Activated CD4-positive, alpha-beta memory T cell treated with anti-CD3 and anti-CD28 coated beads for 36 hours (primary cell): ENCODE results near the gene GLUL. TPM values are rescaled to one million over a fixed set of nuclear protein-coding genes. Genes with fewer than 3 reads are reported as not detected.
"Not testable (repeated sequence)": the region's sequence is repeated elsewhere in the genome, so short reads cannot be mapped to it uniquely, and the experiment has no call there.

ENCODE experiments used
- CTCF ChIA-PET: fragments of 350-600 bp; sonication (Branson Sonifier 250); formaldehyde crosslinking; loops from one replicate; lab custom pipeline; 2021; ENCODE audit warnings: antibody characterized with exemption, inconsistent platforms; lab: Charles Lee
- POLR2A ChIA-PET: fragments of 350-600 bp; sonication (Branson Sonifier 250); formaldehyde crosslinking; loops from one replicate; lab custom pipeline; 2021; ENCODE audit warnings: antibody characterized with exemption; lab: Charles Lee
- DNase-seq: peaks from one replicate; pipeline ENCODE4 v3.0.0-alpha.2; 2020
- H3K27ac Mint-ChIP-seq: one replicate; pipeline ENCODE4 v1.8.0; 2021; ENCODE audit warnings: mixed read lengths
- H3K27me3 Mint-ChIP-seq: one replicate; pipeline ENCODE4 v1.8.0; 2021; ENCODE audit warnings: mixed read lengths
- H3K36me3 Mint-ChIP-seq: one replicate; pipeline ENCODE4 v1.8.0; 2021; ENCODE audit warnings: mixed read lengths
- H3K4me1 Mint-ChIP-seq: one replicate; pipeline ENCODE4 v1.8.0; 2021; ENCODE audit warnings: low read depth, mixed read lengths
- H3K4me3 Mint-ChIP-seq: one replicate; pipeline ENCODE4 v1.8.0; 2021; ENCODE audit warnings: mild to moderate bottlenecking, mixed read lengths
- H3K9me3 Mint-ChIP-seq: one replicate; pipeline ENCODE4 v1.8.0; 2021; ENCODE audit warnings: mixed read lengths
- intact Hi-C: fragments of 100-400 bp; cut with micrococcal nuclease; formaldehyde crosslinking; loops from one replicate; pipeline ENCODE4 v1.15.1; 2023
- total RNA-seq, 2 experiments: library from RNA; stranded (reverse); gene quantifications; one replicate each; pipeline ENCODE4 v1.2.3, GENCODE V29; 2021

GLUL gene
- total RNA-seq, 2 experiments from 2014 or later = 61.3 to 63.9 TPM

DNA sequence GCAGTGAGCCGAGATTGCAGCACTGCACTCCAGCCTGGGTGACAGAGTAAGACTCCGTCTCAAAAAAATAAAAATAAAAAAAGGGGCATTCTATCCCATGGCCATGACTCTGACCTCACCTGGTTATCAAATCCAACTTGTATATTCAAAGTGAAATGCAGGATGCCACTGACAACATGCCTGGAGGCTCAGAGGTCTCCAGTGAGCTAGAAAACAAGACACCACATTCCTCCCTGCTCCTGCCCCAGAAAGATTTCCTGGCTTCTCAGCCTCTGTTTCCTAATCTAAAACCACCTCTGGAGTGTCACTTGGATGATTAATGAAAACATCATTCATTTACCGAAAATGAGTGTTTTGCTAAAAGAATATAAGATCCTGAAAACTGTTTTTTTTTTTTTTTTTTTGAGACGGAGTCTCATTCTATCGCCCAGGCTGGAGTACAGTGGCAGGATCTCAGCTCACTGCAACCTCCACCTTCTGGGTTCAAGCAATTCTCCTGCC lies 58.5 kb downstream of the GLUL start:
- POLR2A ChIA-PET, intact Hi-C loops, H3K27me3 Mint-ChIP-seq, H3K9me3 Mint-ChIP-seq, H3K36me3 Mint-ChIP-seq, H3K27ac Mint-ChIP-seq, DNase-seq, CTCF ChIA-PET, H3K4me3 Mint-ChIP-seq, H3K4me1 Mint-ChIP-seq: not testable (repeated sequence)

DNA sequence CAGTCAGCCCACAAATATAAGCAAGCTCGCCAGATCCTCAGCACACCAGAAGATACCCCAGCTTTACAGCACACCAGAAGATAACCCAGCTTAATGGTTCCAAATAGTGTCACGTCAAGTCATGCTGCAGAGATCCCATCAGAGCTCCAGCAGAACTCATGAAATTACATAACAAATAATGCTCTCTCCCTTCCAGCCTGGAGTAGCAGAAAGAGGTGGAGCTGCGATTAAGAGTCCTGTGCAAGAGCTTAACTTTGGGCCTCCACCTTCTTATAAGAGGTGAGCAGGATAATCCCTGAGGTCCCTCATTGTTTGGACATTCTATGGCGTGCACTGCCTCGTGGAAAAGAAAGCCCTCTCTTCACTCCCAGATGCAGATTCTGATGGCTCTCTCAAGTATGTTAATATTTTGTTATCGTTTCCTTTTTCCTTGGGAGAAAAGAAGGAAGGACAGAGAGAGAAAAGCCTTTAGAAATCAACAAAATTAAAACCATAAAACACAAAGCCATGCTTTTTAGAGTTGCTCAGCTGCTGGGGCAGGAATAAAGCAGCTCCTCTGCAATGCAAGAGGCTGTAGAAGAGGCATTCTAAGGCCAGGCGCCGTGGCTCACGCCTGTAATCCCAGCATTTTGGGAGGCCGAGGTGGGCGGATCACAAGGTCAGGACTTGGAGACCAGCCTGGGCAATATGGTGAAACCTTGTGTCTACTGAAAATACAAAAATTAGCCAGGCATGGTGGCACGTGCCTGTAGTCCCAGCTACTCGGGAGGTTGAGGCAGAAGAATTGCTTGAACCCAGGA lies 59.1 kb downstream of the GLUL start:
- Mint-ChIP-seq H3K27ac (no peak overlapping the region), H3K9me3 (no peaks in the 10 kb centered on the region), H3K4me3 (no peak overlapping the region), H3K4me1 (no peaks in the 10 kb centered on the region), H3K27me3 (no peaks in the 10 kb centered on the region), H3K36me3 (no peaks in the 10 kb centered on the region)
- no peak for DNase-seq
- ChIA-PET POLR2A (no interaction called here), CTCF (no interaction called here)
- intact Hi-C loops = no loop called here

Other genes with a start within 250 kb of the GLUL start
- gene TEDDM1, start 8.9 kb upstream of the GLUL start, total RNA-seq = not detected
- not detected for gene RGSL1, start 58.4 kb upstream of the GLUL start, total RNA-seq
- 1 to 10 TPM; 4.5 TPM for gene RNASEL, start 197.5 kb upstream of the GLUL start, total RNA-seq
- 10 to 100 TPM; 49.8 to 51.9 TPM for gene RGS16, start 212.6 kb upstream of the GLUL start, total RNA-seq